GM19438 (cell line): ENCODE results near the gene ELK4.

Experiments used
- ATAC-seq: cut with Tn5 transposase; IDR thresholded peaks from one replicate; pipeline ENCODE4 v1.9.1; 2021; ENCODE audit warnings: low read depth; ENCODE audit not compliant: unreplicated experiment

Gene ELK4

DNA sequence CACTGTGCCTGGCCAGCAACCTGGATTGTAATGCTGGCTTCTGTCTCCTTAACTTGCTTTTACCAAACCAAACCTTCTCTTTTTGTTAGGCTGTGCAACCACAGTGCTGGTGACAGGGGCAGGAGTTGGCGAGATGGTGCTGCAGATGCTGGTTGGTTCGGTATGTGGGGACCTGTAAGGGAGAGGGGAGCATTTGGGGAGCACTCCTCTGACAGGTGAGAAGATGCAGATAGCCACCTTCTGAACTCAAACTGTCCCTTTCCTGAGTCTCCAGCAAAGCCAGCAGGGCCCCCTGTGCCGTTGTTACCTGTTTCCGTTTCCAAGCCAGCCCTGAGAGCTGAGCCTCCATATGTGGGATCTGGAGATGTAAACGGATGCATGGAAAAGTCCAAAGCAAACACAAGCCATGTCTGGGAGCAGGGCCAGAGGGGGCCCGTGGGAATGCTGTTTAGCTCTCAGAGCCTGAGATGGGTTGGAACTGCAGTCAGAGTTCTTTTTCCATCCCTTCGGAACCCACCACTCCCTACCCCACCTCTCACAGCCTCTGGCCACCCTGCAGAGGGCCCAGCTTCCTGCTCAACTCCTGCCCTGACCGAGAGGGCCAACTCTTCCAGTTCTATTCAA lies 34.0 kb downstream of the ELK4 start:
- no peak for ATAC-seq

DNA sequence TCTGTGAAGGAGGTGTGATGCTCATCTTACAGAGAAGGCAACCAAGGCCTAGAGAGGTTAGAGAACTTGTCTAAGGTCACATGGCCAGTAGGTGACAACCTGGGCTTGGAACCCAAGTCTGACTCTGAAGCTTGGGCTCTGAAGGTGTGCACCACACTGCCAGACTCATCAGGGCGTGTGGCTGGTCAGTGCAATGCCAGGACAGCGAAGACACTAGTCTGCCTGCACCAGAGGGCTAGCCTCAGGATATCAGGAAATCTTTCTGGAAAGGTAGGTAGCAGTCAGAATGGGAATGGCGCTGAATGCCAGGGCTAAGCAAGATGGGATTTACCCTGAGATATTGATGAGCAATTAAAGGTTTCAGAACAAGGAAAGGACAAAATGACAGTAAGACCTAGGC lies 34.9 kb downstream of the ELK4 start:
- no peak for ATAC-seq

DNA sequence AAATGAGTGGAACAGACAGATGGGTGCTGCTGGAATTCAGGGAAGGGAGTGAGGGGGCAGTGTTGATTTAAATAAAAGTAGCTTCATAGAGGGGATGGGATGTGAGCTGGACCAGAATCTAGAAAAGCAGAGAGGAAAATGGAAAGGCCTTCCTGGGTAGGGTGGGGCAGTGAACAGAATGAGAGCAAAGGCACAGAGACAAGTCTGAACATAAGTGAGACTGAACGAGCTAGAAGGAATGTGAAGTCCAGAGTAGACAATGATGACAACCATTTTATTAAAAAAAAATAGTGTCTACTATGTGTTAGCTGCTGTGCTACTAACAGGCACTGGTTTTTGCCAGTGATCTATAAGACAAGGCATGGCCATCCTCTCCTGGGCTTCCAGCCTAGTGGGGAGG lies 36.0 kb downstream of the ELK4 start:
- ATAC-seq, result no peak

DNA sequence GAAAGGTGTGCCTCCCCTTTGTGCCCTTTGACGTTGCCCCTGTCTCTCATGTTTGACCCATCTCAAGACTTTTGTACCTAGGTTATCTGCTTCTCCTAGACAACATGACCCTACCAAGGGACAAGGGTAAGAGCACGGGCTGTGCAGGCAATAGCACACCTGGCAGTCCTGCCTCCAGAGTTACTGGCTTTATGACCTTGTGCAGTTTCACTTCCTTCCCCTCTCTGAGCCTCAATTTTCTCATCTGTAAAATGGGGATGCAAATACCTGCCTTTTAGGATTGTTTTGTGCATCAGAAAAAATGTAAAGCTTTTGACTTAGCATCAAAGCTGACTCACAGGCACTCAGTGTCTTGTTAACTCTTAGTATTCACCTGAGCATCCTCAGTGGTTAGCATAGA lies 36.4 kb downstream of the ELK4 start:
- ATAC-seq, result no peak

DNA sequence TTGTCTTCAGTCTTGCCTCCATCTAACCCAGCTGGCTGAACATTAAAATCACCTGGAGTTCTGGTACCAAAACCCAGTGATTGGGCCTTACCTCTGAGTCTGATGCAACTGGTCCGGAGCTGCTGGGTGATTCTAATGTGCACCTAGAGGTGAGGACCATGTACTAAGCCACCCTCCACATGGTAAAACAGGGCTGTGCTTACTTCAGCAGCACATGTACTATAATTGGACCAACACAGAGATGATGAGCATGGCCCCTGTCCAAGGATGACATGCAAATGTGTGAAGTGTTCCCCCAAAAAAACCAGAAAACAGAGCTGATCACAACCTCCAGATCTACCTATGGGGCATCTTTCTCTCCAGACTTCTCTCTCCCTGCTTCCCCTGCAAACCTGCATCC lies 37.0 kb downstream of the ELK4 start:
- no peak for ATAC-seq

DNA sequence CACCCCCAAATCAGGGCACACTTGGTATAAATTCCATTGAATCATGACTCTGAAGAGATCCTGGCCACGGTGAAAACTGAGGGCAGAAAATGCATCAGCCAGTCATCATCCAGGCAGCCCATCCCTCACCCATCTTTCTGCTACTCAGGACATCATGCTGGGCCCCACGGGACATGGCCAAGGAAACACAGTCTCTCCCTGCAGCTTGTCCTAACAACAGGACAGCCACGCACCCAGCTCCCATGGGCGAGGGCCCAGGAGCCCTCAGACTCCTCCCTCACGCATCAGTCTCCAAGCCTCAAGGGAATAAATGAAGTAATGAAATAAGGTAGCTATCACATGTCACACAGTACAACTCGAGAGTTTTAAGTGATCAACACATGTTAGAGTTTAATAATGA lies 37.8 kb downstream of the ELK4 start:
- no peak for ATAC-seq

DNA sequence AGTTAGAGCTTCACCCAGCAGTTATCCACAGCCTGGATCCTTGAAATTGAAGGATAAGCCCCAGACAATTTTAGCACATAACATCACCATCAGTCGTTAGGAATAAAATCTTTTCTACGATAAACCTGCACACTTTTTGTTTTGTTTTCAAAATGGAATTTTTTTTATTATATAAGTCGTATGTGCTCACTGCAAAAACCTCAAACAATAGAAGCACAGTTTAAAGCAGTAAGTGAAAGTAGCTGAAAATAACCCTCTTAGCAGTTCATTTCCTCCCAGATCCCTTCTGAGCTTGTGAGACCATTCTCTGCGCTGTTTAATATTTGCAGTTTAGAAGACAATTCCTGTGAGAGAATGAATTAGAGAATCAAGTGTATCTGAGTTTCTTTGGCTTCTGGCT lies 38.3 kb downstream of the ELK4 start:
- ATAC-seq, result no peak

DNA sequence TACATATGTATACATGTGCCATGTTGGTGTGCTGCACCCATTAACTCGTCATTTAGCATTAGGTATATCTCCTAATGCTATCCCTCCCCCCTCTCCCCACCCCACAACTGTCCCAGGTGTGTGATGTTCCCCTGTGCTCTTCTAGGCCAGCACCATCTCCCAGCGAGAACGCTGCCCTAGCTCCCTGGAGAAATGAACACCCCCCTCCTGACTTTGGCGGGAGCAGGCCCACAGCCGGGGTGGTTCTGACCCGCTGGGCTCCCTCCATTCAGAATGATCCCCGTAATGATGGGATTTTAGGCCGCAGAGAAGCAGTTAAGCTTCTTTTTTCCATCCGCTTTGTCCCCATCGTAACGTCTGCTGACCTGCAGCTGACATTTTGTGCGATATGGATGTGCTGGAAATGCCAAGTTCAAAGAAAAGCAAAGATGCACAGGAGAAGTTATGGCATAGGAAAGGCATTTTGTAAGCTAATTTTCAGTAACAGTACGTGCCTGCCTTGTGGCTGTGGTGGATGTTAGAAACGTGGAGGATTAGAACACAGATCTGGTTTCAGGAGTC lies 39.3 kb downstream of the ELK4 start:
- ATAC-seq, result peak; percentile 4

DNA sequence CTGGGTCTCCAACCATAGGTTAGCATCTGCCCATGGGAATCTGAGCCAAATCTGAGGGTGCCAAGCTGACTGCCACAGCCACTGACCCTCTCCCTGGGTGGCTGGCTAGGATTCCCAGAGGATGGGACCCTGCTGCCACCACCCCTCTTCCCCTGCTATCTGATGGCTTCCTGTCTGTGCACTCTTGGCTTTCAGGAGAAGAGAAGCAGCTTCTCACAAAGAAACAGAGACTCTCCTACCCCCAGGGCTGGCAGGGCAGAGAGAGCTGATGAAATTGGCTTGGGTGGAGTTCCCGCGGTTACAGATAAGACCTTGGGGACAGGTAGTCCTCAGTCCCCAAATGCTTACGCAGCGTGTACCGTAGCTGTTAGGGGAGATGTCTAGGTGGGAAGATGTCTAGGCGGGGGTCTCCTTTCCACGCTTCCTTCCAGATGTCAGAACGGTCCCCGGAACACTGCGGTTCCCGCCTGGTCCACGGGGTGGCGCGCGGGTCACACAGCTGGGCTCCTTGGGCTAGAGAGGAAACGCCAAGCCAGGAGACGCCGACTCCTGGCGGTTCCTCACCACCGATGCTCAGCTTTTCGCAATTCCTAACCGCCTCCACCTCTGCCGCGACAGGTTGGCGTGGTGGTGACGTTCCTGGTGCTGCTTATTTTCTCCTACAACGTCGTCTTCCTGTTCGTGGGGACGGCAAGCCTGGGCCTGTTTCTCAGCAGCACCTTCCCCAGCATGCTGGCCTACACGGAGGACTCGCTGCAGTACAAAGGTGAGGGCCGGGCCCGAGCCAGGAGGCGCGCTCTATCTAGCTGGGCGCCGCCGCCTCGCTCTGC lies 40.1 kb downstream of the ELK4 start:
- peak; percentile 64 for ATAC-seq

DNA sequence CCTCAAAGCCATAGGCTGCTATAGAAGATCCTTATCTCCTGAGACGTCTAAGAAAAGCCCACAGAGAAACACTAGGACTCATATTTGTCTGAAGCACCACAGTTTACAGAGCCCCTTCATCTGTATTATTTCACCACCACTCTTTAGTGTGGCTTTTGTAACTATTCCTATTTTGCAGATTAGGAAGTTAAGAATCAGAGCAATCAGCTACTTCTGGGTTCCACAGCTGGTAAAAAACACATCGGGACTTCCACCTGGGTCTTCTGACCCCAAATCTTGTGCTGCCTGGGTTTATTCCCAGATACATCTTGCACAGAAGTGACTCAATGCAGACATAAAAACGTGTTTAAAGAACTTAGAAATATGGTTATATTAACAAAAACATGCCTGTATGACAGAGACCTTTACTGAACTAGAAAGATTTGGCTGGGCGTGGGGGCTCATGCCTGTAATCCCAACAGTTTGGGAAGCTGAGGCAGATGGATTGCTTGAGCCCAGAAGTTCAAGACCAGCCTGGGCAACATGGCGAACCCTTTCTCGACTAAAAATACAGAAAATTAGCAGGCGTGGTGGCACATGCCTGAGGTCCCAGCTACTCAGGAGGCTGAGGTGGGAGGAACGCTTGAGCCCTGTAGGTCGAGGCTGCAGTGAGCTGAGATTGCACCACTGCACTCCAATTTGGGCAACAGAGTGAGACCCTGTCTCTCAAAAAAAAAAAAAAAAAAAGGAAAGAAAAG lies 40.9 kb downstream of the ELK4 start:
- no peak for ATAC-seq

DNA sequence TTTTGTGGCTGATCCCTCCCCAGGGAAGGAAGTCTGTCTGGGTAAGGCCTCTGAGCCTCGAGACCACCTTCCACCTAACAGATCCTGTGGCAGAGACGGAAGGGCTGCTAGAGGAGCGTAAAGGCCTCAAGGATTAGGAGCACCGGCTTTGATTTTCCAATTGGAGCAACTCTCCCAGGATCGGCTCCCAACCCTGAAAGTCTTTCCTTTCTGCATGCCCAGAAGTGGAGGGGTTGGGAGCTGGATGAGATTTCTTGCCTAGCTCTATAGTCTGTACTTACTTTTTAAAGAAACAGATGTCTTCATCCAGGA lies 41.4 kb downstream of the ELK4 start:
- no peak for ATAC-seq

DNA sequence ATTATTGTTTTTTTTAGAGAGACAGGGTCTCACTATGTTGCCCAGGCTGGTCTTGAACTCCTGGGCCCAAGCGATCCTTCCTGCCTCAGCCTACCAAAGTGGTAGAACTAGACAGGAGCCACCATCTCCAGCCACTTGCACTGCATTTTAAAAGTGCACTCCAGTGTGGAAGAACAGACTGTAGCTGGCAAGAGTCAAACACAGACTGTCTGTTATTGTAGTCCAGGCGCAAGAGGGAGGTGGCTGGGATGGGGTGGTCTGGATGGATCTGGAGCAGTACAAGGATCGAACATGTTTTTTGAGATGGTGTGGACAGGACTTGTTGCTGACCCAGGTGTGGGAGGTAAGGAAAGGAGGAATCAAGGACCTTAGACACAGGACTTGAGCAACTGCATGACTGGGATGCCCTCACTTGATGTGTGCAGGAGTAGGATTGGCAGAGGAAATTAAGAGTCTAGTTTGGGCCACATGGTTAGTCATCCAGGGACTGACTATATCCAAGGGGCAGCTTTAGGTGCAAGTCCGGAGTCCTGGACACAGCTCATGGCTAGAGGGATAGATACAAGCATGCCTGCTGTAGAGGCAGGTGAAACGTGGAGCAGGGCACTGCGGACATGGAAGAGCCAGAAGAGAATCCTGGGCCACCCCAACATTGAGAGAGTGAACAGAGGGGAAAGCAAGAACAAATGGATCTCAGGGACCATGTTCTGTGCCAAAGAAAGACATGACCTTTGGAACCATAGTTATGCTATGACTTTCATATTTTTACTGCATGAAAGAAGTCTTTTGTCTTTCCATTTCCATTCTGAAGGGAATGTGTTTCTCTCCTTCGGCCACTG lies 42.0 kb downstream of the ELK4 start:
- no peak for ATAC-seq

DNA sequence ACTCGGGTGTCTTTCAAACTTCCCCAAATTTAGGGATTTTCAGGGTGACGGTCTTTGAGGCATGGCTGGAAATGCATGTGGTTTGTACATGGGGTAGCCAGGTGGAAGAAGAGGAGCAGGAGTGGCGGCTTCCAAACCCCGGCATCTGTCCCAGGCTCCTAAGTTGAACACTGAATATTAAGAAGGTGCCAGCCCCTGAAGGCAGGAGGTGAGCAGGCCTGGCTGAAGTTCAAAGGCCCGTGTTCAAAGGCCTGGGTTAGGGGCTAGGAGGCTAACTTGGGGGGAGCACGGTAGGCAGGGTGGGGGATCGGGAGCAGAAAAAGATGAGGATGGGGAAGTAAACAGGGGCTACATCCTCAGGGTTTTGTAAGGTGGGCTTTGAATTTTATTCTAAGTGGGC lies 42.8 kb downstream of the ELK4 start:
- ATAC-seq, result no peak

DNA sequence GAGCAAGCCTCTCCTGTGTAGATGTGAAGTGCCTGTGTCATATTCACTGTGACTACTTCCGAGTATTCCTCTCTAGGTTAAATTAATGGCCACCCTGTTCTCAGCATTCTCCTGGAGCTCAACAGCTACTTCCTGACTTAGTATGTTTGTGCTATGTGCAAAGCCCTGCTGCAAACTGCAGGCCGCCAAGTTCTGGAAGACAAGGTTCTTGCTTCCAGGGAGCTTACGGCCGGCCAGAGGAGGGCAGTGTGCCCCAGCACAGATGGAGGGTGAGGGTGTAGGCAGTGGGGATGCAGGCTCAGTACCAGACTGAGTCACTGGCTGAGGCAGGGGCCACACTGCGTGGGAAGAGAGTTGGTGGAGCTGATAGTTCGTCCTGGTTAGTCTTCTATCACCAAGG lies 43.2 kb downstream of the ELK4 start:
- ATAC-seq, result no peak

DNA sequence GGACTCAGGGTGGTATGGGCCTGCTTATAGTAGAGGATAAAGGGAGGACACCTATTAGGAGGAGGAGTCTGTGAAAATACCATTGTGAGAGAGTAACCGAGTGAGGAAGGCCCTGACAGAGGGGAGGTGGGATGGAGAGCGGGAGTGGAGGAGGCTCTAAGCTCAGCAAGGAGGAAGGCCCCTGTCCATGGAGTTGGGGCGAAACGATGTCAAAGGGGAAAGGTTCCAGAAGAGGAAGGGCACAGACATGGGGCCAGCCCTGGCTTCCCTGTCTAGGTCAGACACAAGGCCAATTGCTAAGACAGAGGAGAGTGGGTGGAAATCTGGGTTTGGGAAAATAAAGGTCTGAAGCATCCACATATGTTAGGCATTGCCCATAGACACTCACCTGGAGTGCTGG lies 44.2 kb downstream of the ELK4 start:
- ATAC-seq, result no peak

DNA sequence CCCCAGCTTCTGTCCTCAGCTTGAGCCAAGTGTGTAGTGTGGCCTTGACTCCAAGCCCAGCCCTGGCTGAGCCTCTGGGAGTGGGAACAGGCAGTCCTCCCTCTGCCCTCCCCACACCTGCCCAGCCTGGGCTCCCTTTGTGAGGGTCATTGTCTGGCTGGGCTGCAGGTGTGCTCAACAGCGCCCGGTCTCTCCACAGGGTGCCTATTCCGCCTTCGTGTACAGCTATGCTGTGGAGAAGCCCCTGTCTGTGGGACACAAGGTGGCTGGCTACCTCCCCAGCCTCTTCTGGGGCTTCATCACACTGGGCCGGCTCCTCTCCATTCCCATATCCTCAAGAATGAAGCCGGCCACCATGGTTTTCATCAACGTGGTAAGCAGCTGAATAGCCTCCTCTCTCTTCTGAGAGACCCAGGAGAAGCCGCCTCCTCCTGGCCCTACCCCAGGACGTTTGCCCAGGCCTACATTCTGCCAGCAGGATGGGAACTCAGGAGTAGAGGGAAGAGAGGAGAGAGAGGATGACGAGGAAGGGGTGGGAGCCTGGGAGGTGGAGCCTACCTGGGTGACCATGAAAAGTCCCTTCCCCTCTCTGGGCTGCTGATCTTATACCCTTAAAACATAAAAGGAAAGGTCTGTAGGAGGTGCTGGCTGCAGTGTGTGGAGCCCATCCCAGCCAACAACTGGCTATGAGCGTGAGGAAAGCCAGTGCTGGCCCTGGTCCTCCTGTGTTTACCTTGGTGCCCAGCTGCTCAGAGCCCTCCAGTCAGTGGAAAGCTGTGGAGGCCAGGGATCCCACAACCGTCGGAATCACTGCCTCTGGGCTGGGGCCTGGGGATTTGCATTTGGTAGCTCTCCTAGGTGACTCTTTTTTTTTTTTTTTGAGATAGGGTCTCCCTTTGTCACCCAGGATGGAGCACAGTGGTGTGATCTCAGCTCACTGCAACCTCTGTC lies 45.7 kb downstream of the ELK4 start:
- ATAC-seq, result no peak

DNA sequence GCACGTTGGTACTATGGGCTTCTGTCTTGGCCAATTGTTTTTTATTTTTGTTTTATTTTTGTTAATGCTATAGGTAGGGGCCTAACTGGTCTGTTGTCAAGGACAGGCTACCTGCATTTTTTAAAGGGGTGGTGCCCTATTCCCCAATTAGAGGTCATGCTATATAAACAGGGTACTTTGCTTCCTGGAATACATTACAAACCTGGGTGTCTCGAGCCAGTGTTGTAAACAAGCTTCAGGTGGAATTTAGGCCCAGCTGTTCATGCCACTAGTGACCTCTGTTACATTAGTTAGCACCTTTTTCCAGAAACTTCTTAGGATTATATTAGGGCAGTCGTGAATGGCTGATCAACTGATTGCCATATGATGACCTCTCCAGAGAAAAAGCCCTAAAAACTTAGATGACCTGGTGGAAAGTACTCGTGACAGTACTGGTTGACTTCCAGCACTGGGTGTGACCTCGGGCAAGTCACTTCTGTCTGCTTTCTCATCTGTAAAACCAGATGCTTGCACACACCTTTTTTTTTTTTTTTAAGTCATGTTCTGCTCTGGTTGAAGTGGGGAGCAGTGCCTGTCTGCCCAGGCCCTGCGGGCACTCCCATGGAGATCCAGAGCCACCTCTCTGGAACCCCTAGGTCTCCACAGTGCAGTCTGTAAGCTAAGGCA lies 46.5 kb downstream of the ELK4 start:
- no peak for ATAC-seq

DNA sequence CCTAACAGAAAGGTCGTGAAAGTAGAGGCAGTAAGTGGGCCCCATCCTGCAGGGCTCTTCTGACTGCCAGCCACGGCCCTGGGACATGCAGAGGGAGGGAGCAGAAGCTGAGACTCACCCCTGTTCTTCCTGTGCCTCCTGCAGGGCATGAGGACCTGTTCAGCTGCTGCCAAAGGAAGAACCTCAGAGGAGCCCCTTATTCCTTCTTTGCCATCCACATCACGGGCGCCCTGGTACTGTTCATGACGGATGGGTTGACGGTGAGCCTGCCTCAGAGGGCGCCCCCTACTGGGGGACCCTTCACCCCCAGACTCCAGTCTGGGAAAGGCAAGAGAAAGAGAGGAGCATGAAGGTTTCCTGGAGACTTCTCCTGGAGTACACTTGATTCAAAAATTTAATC lies 47.1 kb downstream of the ELK4 start:
- no peak for ATAC-seq

DNA sequence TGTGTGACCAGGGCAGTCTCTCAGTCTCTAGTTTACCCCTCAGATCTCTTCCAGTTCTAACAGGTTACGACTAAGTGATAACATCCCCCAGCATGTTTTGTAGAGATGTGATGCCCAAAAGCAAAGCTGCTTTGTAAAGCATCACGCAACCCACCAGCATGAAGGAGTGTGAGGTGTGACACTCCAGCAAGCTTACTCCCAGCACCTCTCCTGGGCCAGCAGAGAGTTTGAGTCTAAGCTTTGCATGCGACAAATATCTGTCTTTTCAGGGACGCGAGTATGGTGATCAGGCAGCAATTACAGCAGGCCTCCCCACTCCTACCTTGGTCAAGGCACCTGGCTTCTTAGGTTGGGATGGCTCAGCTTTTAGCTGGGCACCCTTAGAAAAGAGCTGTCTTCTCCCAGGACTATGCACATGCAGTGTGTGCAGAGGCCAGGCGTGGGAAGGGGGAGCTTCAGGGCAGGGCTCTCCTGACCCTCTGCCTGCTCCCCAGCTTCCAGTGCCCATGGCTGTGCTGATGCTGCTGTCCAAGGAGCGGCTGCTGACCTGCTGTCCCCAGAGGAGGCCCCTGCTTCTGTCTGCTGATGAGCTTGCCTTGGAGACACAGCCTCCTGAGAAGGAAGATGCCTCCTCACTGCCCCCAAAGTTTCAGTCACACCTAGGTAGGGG lies 48.2 kb downstream of the ELK4 start:
- no peak for ATAC-seq
